Stimulated activated CD8-positive, alpha-beta memory T cell treated with anti-CD3 and anti-CD28 coated beads, Interleukin-7, amount 100 ng/mL, for 24 hours (primary cell): ENCODE measurements around the gene METTL24.
"Not testable (repeated sequence)": the region's sequence is repeated elsewhere in the genome, so short reads cannot be mapped to it uniquely, and the experiment has no call there.

Experiments used
- DNase-seq: peaks from one replicate; pipeline ENCODE4 v3.0.0-alpha.2; 2020; ENCODE audit warnings: low read depth

METTL24 gene

DNA sequence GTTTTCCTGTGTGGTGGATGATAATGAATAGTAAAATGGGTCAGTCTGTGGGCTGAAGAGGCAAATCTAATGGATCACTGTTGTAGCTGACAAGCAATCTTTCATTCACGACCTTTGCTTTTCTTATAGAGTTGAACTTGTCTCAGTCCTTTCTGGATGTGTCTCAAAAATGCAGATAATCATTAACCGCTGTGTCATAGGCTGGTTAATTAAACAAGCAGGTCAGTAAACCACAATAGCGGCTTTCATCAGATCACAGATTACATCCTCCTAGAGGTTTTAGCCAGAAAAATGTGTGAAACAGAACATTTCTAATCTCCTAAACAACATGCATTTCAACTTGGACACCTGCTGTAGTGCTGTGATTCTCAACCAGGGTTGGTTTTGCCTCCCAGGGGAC, 2.5 kb upstream of the METTL24 start:
- no peak for DNase-seq

GRCh38 chr6:110359556-110359955, 1.4 kb upstream of the METTL24 start:
- DNase-seq, result no peak

GRCh38 chr6:110358553-110359160, 508 bp upstream of the METTL24 start:
- no peak for DNase-seq

GRCh38 chr6:110357298-110357663, 868 bp downstream of the METTL24 start:
- no peak for DNase-seq

DNA sequence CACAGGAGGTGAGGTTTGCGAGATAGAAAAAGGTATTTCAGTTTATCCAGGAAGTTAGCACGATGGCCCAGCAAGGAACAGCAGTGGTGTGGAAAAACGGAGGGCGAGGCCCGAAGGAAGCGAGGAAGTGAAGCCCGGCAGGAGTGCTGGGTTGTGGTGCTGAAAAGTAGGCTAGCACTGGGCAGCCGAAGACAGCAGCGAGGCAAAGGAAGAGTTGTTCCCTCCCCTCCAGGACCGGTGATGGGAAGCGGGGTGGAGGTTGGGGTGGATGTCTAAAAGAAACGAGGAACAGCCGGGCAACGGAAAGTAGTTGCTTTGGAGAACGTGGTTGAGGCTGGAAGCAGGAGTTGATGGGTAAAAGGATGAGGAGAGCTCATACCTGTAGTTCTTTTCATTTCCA, 1.4 kb downstream of the METTL24 start:
- no peak for DNase-seq

DNA sequence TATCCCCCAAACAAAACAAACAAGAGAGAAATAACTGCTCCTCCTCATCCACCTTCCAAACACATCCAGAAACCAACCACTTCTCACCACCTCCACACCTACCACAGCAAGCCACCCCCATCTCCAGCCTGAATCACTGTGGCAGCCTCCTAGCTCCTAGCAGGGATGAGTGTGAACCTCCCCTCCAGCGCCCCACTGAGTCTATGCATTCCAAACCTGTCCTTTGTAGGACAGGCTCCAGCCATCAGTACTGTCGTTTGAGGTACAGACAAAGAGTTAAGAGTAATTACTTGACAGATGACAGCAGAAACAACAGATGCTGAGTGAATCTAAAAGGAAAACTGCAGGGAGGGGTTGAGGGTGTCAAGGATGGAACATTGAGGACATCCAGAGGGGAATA, 2.4 kb downstream of the METTL24 start:
- DNase-seq, result no peak

- DNase-seq, result no peak
Observed at GRCh38 chr6:110355022-110355421, 3.1 kb downstream of the METTL24 start.

GRCh38 chr6:110354153-110354552, 4.0 kb downstream of the METTL24 start:
- no peak for DNase-seq

GRCh38 chr6:110353457-110354001, 4.6 kb downstream of the METTL24 start:
- DNase-seq, result no peak

DNA sequence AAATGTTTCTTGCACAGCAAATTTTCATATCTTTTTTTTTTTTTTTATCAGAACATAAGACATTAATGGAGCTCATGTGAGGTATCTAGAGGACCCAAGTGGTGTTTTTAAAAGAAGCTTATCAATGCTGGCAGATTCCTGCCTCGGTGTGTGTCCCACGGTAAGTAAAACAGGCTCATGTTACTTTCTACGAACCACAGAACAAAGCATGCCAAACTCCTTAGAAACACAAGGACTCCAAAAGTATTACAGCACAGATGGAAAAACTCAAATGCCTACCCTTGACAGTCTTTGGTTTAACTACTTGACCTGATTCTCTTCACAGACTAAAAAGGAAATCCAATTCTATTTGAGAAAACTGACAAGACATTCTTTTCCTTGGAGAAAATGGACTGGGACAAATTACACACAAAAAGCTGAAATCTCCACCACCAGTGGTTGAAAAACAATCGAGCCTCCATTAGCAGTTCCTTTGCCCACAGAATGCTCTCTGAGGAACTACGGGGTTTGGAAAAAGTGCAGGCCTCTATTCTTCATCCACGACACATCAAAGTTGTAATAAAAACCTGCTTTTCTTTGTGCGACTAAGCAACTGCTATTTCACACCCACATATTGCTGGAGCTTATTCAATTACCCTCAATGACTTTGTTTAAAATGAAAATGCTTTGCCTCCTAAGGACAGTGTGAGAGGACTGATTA, 5.4 kb downstream of the METTL24 start:
- DNase-seq, result no peak

GRCh38 chr6:110351986-110352385, 6.2 kb downstream of the METTL24 start:
- no peak for DNase-seq

- no peak for DNase-seq
Observed at GRCh38 chr6:110351546-110351945, 6.6 kb downstream of the METTL24 start.

DNA sequence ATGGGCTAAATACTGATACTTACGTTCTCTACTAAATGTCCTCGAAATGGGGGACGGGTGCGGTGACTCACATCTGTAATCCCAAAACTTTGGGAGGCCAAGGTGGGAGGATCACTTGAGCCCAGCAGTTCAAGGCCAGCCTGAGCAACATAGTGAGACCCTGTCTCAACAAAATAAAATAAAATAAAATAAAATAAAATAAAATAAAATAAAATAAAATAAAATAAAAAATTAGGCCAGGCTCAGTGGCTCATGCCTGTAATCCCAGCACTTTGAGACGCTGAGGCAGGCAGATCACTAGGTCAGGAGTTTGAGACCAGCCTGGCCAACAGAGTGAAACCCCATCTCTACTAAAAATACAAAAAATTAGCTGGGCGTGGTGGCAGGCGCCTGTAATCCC, 7.6 kb downstream of the METTL24 start:
- not testable (repeated sequence) for DNase-seq

DNA sequence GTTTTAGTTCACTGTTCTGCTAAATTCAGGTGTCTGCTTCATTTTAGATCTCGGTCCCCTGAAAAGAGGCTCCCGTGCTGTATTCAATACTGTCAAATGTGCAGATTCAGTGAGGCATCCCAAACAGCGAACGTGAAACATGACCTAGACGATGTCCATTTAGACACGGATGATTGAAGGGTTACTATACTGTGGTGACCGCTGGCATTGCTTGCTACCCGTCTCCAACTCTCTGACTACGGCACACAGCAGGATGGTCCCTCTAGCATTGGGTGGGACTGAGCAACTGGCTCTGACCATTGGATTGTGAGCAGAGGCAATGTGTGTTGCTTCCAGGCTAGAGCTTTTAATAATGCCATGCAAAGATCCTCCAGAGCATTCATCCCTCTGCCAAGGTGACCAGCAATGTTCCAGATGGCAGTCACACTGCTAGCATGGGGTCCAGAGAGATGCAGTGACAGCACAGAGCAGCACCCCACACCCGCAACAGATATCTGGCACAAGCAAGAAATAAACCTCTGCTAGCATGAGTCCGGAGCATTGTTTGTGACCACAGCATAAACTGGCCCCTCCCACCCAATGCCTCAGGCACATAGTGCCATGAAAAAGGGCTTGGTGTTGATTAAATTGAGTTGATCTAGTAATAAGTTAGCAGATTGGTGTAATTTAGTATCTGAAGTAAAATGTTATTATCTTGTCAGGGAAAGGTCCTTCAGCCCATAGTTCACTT, 9.0 kb downstream of the METTL24 start:
- no peak for DNase-seq

- no peak for DNase-seq
Observed at GRCh38 chr6:110345025-110345424, 13.1 kb downstream of the METTL24 start.

- no peak for DNase-seq
Observed at GRCh38 chr6:110342759-110343158, 15.4 kb downstream of the METTL24 start.

DNA sequence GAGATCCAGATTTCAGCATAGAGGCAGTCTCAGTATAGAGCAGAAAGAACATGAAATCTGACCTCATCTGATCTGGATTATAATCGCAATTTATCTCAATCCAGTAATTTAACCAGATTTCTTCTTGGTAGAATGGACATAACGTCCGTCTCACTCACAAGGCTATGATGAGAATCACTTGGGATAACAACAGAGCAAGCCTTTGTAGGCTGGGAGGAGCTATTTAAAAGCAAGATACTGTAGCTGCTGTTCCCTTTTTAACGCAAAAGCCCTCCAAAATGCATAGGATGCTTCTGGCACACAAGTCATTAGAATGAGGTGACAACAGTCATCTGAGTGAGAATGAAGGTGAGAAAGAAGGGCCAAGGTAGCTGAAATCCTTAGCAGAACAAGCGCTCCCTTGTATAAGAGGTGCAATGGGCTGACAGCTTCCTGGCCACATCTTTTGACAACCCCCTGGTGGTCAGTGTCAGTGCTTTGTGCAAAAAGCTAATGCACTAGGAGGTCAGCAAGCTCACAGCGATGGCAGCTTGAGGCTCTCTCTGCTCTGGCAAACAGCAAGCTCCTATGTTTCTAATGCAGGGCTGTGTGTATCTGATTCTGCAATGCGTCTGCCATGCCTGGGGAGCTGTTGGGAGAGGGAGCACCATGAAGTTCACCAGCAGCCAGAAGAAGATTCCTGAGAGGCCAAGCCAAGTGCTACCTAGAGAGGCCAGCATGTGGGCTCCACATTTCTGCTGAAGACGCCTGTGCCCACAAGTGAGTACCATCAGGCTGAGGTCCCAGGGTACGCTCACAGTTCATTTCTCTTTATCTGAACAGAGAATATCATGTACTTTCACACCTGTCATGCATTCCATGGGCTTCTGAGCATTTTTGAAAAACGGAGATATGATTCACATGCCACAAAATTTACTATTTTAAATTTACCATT, 16.2 kb downstream of the METTL24 start:
- no peak for DNase-seq

DNA sequence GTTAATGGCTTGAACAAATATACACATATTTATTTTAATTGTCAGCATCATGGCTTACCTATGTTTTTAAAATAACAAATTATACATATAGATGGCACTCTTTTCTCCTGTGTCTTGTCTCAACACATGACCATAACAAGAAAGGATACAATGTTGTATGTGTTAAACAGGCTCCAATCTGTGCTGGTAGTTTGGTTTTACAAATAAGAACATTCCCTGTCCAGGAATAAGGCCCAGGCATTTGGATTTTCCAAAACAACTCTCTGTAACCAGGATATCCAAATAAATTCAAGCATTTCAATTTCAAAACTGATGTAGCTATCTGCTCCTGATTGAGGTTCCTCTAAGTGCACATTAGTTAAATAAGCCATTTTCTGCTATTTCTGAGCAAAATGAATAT, 17.1 kb downstream of the METTL24 start:
- DNase-seq, result no peak

DNA sequence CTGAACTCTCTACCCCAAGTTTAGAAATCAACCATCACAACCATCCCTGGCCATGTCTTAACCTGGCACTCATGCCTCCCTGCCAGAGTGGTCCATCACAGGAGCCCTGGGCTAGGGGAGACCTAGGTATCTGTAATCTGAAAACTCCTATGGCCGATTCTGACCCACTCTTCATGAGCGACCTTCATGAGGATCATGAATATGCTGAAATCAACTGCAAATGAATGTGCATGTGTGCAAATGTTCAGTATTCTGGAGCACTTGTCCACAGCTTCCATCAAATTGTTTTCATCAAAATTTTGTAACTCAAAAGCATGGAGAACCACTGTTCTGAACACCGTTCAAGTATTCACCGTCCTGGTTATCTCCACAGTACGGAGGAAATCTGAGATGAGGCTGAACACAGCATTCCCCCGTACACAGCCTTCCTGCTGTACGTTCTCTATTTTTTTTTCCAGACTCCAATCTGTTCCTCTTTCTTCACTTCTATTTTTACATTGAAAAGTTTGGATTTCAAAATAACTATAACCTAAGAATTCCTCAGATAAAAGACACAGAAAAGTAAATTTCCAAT, 17.7 kb downstream of the METTL24 start:
- no peak for DNase-seq

DNA sequence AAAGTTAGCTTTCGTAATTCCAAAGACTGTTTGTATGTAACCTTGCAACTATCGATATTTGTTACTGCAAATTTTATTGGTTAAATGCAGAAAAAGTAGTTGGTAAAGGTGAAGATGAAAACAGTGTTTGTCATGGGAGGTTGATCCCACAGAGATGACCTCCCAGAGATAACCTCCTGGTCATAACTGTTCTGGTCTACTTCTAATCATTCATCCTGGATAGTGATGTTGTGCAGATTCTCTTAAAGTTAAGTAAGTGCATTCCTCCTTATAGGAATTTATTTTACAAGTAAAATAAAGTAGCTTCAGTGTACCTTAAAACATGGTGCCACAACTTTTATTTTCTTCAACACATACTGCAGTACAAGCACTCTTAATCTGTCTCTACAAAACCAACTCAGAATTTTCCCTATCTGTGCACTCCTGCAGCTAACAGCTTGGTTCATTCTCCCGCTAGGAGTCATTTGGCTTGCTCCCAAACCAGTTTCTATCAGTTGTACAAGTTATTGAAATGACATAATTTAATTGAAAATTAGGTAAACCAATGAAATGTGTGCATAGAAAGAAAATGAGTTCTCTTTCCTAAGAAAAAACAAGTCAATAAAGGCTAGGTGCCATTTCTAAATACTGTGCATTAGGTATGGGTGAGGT, 19.2 kb downstream of the METTL24 start:
- no peak for DNase-seq

DNA sequence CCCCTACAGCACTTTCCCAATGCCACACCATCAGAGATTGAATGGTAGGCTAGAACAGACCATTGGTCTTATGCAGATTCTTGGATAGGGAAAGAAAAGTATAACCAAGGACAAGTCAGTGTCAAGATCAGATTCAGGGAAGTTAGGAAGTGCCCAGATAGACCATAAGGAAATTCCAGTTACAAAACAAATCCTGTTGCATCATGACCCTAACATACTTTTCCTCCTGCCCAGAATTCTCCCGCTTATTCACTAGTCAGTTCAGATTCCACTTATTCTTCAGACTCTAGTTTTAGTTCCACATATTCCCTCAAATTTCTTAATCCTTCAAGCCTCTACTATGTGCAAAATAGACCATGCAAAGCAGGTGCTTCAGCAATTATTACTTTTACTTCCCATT, 20.7 kb downstream of the METTL24 start:
- no peak for DNase-seq
